Measurements from ENCODE around the gene CBLIF.

DNA sequence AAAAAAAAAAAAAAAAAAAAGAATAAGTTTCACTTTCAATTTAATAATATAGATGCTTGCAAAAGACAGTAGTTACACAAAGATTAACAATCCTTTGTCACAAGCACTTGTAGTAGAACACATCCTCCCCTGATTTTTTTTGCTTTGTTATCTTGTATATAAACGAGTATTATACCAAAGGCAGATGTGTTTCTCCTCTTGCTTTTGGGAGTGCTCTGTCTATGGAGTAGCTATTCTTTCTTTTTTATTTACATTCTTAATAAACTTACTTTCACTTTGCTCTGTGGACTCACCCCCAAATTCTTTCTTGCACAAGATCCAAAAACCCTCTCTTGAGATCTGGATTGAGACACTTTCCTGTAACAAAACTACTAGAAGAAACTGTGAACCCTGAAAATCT, 31.3 kb downstream of the CBLIF start:
- TF ChIP-seq, protein P1, sequence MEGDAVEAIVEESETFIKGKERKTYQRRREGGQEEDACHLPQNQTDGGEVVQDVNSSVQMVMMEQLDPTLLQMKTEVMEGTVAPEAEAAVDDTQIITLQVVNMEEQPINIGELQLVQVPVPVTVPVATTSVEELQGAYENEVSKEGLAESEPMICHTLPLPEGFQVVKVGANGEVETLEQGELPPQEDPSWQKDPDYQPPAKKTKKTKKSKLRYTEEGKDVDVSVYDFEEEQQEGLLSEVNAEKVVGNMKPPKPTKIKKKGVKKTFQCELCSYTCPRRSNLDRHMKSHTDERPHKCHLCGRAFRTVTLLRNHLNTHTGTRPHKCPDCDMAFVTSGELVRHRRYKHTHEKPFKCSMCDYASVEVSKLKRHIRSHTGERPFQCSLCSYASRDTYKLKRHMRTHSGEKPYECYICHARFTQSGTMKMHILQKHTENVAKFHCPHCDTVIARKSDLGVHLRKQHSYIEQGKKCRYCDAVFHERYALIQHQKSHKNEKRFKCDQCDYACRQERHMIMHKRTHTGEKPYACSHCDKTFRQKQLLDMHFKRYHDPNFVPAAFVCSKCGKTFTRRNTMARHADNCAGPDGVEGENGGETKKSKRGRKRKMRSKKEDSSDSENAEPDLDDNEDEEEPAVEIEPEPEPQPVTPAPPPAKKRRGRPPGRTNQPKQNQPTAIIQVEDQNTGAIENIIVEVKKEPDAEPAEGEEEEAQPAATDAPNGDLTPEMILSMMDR (conservative IDR thresholded peaks at IDR 0.05 in 1 of 2, IDR thresholded peaks at IDR 0.05 in 1 of 2; ENCODE audit: low read depth in 1 of 2, low read length in 2 of 2) = no peak
- no peak for TF ChIP-seq EZH2 (IDR thresholded peaks at IDR 0.05; ENCODE audit: low read length, missing control alignments)
